HL-60/S4 treated with retinoic acid at 250 ng/mL for 4 days and 3 days (cell line): ENCODE measurements around the gene MOB2.

Source experiments
- in situ Hi-C: fragments of 300-500 bp; cut with MboI; formaldehyde crosslinking; loops from 2 replicates; pipeline ENCODE4 v1.7.0; 2022; ENCODE audit warnings: low sequenced_read_pairs

MOB2 gene

GRCh38 chr11:1493650-1494244, 7.2 kb upstream of the MOB2 start:
- in situ Hi-C loops, result no loop called here

DNA sequence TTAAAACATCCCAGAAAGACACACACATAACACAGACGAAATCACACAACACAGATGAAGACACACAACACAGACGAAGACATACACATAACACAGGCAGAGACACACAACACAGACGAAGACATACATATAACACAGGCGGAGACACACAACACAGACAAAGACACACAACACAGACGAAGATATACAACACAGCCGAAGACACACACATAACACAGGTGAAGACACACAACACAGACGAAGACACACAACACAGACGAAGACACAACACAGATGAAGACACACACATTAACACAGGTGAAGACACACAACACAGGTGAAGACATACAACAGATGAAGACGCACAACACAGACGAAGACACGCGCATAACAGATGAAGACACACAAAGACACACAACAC, 4.8 kb upstream of the MOB2 start:
- in situ Hi-C loops, result no loop called here

GRCh38 chr11:1490651-1491050, 4.1 kb upstream of the MOB2 start:
- in situ Hi-C loops, result no loop called here

DNA sequence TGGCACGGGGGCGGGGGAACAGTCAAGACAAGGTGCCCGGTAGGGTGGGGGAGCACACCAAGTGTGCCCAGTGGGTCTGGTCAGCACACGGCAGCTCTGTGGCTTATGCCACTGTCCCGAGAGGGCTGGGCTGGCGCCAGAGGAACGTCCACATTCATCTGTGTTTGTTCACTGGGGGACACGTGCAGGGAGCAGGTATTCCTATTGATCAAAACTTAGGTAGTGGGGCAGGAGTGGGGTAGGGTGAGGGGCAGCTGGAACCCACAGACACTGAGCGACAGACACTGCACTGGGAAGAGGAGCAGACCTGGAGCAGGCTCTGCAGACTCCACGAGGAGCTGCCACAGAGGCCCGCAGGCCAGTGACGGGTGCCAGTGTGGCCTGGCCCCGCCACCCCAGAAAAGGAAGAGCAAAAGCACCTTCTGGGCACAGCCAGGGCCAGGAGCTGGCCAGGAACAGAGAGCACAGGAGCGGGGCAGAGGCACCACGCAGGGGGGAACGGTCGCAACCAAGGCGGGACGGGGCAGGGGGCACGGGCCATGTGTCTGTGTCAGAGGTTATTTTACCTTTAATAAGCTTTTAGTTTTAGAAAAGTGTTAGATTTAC, 2.1 kb upstream of the MOB2 start:
- in situ Hi-C loops, result no loop called here

GRCh38 chr11:1487851-1488574, 1.4 kb upstream of the MOB2 start:
- in situ Hi-C loops, result no loop called here

- in situ Hi-C loops, result no loop called here
Measured at GRCh38 chr11:1487091-1487850, 692 bp upstream of the MOB2 start.

GRCh38 chr11:1485504-1485885, 1.1 kb downstream of the MOB2 start:
- in situ Hi-C loops, result no loop called here

- in situ Hi-C loops, result no loop called here
Measured at GRCh38 chr11:1484695-1485503, 1.7 kb downstream of the MOB2 start.

DNA sequence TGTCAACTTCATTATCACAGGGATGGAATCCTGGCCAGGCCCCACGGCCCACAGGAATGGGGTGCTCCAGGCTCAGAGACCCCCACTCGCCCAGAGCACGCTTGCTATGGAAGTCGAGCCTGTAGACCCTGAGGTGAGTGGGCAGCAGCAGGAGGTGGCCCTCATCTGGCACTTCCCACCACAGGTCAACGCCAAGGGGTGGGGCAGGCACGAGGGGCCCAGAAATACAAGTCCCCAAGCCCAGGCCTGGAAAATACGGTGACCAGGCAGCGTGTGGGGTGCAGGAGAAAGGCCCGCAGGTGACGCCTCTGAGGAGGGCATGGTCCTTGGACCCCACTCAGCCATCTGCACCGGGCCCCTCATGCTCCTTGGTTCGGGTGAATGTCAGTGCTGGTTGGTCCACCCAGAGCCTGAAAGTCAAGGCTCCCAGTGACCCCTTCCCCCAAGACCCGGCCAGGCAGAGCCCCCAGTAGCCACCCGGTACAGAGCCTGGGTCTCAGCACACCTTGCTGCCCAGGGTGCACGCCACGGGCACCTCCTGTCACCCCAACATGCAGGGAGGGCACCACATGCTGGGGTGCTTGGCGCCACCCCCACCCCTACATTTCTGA, 2.4 kb downstream of the MOB2 start:
- in situ Hi-C loops, result no loop called here

GRCh38 chr11:1483445-1483961, 3.1 kb downstream of the MOB2 start:
- in situ Hi-C loops, result no loop called here

- in situ Hi-C loops, result no loop called here
Measured at GRCh38 chr11:1482581-1483444, 3.8 kb downstream of the MOB2 start.

GRCh38 chr11:1481861-1482441, 4.6 kb downstream of the MOB2 start:
- in situ Hi-C loops, result no loop called here

DNA sequence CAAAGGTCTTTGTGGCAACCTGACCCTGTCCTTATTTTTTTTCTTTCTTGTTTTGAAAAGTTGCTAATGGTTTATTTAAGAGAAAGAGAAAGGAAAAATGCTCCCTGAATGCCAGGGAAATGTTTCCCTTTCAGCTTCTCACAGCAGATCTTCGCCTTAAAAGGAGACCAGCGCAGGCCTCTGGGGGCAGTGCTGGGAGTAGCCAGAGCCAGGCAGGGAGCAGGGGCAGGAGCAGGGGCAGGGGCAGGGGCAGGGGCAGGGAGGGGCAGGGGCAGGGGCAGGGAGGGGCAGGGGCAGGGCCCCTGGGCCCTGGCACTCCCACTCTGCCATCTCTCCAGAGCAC, 5.1 kb downstream of the MOB2 start:
- in situ Hi-C loops, result no loop called here

GRCh38 chr11:1480555-1481482, 5.8 kb downstream of the MOB2 start:
- in situ Hi-C loops, result no loop called here

GRCh38 chr11:1480191-1480554, 6.4 kb downstream of the MOB2 start:
- in situ Hi-C loops, result no loop called here

DNA sequence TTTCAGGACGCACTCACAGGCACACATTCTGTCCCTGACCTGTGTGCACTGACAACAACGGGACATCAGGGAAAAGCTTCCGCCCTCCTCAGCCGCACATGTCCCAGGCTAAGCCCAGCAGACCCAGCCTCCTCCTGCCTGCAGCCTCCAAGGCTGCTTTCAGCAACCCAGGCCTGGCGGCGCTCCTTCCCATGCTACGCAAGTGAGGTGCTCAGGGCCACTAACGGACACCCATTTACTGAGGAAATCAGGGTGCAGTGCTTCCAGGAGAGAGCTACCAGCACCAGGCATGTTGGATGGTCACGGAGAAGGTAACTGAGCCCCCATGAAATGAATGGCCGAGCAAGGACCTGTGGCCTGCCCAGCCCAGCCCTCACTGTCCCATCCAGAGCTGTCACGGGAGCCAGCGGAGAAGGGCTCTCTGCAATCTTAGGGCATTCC, 6.9 kb downstream of the MOB2 start:
- in situ Hi-C loops, result no loop called here

- in situ Hi-C loops, result no loop called here
Measured at GRCh38 chr11:1479006-1479677, 7.4 kb downstream of the MOB2 start.
